Gastroesophageal sphincter (tissue), 3 donors: ENCODE measurements around the gene GRB2.
A peak's percentile ranks its signal among the peaks of the same experiment; 100 is the strongest.

Source experiments
- CTCF ChIP-seq, 4 experiments: fragments of 200-600 bp in 2 of 4; fragments of 450-650 bp in 2 of 4; sonication (generic) in 1 of 4; IDR thresholded peaks; one replicate each; pipeline ENCODE4 v1.5.1; 2017 to 2019; ENCODE audit warnings: antibody characterized with exemption in 4 of 4, mild to moderate bottlenecking in 2 of 4, moderate library complexity in 2 of 4
- POLR2AphosphoS5 ChIP-seq: sonication (generic); formaldehyde crosslinking; IDR thresholded peaks from one replicate; pipeline ENCODE4 v1.6.1; 2017; ENCODE audit warnings: antibody characterized with exemption

DNA sequence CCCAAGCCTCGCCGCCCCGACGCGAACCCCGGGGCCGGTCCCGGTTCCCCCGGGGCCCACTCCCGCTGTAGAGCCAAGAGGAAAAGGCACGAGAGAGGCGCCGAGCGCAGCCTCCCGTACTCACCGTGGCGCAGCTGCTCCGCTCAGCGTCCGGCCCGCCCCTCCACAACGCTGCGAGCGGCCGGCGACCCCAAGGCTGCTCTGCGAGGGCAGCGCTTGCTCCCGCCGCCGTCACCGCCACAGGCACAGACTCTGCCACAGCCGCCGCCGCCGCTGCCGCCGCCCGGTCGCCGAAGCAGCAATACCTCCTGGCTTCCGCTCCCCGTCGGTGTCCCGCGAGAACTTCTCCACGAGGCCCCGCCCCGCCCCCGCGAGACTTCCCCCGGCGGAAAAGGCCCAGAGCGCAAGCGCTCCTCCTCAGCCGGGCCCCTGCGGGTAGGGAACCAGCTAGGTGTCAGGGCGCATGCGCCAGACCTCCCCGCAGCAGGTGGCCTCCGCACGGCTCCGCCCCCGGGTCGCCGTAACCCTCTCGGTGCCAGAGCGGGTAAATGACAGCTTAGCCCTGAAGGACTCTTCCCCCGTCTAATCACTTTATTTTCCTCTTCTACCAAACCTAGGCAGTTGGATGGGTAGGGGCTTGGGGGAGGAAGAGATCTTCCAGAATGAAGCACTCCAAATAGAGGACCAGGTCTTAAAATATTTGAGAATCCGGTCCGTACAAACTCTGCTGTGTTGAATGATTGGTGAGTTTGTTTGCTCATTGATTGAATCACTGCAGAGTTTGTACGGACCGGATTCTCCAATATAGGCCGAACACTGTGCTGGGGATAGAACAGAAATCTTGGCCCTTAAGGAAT is at the start of gene GRB2:
- peak in 2 of 4 experiments; percentile 10 to 32 for TF ChIP-seq CTCF (IDR thresholded peaks at IDR 0.05)
- TF ChIP-seq POLR2AphosphoS5 = peak; percentile 90
